DND-41 (cell line): ENCODE data around the gene SLC49A4.

Source experiments
- ATAC-seq: fragments of 200-7000 bp; cut with Tn5 transposase; 3 replicates; pipeline ENCODE4 v1.9.1; 2021; ENCODE audit warnings: low read depth; ENCODE audit not compliant: insufficient read depth
- DNase-seq: peaks from one replicate; pipeline ENCODE4 v3.0.0-alpha.2; 2020
- H2AFZ ChIP-seq: 2 replicates; pipeline ENCODE4 v1.6.0; 2012; ENCODE audit warnings: low read depth, low read length
- H3K27ac ChIP-seq: 2 replicates; pipeline ENCODE4 v1.5.1; 2012; ENCODE audit warnings: low read length, inconsistent platforms
- H3K27me3 ChIP-seq: fragments of 200-600 bp; sonication (generic); 2 replicates; pipeline ENCODE4 v1.6.0; 2012; ENCODE audit warnings: low read length, mild to moderate bottlenecking, inconsistent platforms; ENCODE audit not compliant: insufficient read depth, poor library complexity
- H3K36me3 ChIP-seq: 2 replicates; pipeline ENCODE4 v1.5.1; 2012; ENCODE audit warnings: low read length, inconsistent platforms; ENCODE audit not compliant: insufficient read depth
- H3K4me1 ChIP-seq: 2 replicates; pipeline ENCODE4 v1.5.1; 2012; ENCODE audit warnings: mild to moderate bottlenecking, low read length; ENCODE audit not compliant: insufficient read depth
- H3K4me2 ChIP-seq: 2 replicates; pipeline ENCODE4 v1.6.0; 2012; ENCODE audit warnings: mild to moderate bottlenecking, moderate library complexity, low read length, inconsistent platforms; ENCODE audit not compliant: insufficient read depth
- H3K4me3 ChIP-seq, 2 experiments: fragments of 200-600 bp in 1 of 2; shearing (Covaris generic) in 1 of 2; 2 replicates each; pipeline ENCODE4 v1.5.1; 2012 to 2016; ENCODE audit warnings: inconsistent platforms in 2 of 2, low read length in 2 of 2, mild to moderate bottlenecking in 2 of 2, low read depth in 1 of 2, moderate library complexity in 1 of 2
- H3K79me2 ChIP-seq: 2 replicates; pipeline ENCODE4 v1.6.0; 2012; ENCODE audit warnings: low read length, inconsistent platforms; ENCODE audit not compliant: insufficient read depth
- H3K9ac ChIP-seq: 2 replicates; pipeline ENCODE4 v1.6.0; 2012; ENCODE audit warnings: low read depth, mild to moderate bottlenecking, inconsistent platforms, low read length, moderate library complexity
- H3K9me3 ChIP-seq: 2 replicates; pipeline ENCODE4 v1.5.1; 2012; ENCODE audit warnings: low read length, moderate library complexity, mild to moderate bottlenecking, inconsistent platforms; ENCODE audit not compliant: insufficient read depth, severe bottlenecking
- H4K20me1 ChIP-seq: 2 replicates; pipeline ENCODE4 v1.6.0; 2012; ENCODE audit warnings: low read length; ENCODE audit not compliant: insufficient read depth
- EZH2 ChIP-seq: IDR thresholded peaks from 3 replicates; pipeline ENCODE4 v1.6.1; 2012; ENCODE audit warnings: borderline replicate concordance, low read depth, mild to moderate bottlenecking, moderate library complexity, low read length, inconsistent platforms; ENCODE audit not compliant: severe bottlenecking
- TF ChIP-seq, protein P1 (sequence below): IDR thresholded peaks from 2 replicates; pipeline ENCODE4 v1.5.1; 2012; ENCODE audit warnings: borderline replicate concordance, low read length, moderate library complexity, mild to moderate bottlenecking; ENCODE audit not compliant: poor library complexity, severe bottlenecking; ENCODE audit errors: extremely low read depth

The SLC49A4 gene

DNA sequence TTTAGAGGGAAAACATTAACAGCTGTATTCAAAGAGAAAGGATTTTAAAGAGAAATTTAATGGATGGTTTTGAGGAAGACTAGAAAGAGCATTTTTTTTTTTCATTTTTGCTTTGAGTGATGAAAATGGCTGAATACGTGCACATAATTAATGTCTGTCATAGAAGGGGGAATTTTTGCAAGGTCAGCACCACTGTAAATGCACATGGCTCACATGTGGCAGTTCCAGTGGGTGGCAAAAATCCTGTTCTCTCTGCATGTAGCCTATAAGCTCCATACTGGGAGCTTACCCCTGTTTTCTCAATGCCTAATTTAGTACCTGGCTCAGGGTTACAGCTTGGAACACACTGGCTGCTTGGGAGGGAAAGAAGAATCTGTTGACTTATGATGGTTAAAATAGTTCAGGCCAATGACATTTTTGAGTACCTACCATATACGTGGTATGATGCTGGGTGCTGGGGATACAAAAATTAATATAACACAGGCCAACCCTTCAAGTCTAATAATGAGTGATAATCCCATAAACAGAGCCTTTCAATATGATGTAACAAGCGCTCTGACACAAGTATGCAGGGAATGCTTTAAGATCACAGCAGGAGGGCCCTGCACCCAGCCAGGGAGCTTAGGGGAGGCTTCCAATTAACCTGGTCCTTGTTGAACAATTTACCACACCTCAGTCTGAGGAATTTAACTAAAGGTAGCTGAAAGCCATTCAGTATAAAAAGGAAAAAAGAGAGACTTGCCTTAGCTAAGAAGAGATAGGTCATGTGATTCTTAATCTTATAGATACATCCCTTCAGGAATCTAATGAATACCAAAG is 34.2 kb upstream of the SLC49A4 start:
- TF ChIP-seq, protein P1, sequence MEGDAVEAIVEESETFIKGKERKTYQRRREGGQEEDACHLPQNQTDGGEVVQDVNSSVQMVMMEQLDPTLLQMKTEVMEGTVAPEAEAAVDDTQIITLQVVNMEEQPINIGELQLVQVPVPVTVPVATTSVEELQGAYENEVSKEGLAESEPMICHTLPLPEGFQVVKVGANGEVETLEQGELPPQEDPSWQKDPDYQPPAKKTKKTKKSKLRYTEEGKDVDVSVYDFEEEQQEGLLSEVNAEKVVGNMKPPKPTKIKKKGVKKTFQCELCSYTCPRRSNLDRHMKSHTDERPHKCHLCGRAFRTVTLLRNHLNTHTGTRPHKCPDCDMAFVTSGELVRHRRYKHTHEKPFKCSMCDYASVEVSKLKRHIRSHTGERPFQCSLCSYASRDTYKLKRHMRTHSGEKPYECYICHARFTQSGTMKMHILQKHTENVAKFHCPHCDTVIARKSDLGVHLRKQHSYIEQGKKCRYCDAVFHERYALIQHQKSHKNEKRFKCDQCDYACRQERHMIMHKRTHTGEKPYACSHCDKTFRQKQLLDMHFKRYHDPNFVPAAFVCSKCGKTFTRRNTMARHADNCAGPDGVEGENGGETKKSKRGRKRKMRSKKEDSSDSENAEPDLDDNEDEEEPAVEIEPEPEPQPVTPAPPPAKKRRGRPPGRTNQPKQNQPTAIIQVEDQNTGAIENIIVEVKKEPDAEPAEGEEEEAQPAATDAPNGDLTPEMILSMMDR: no peak
- TF ChIP-seq EZH2: no peak
- H3K4me2 ChIP-seq: no peak overlapping the region
- ATAC-seq (no peak), DNase-seq (no peak)
- no peaks in the 10 kb centered on the region for H3K4me1 ChIP-seq
- no peaks in the 10 kb centered on the region for H3K79me2 ChIP-seq
- H4K20me1 ChIP-seq: no peaks in the 10 kb centered on the region
- peaks cover 10% of the 10 kb centered on the region; the same call in 1 of the 2 replicates for H3K36me3 ChIP-seq
- H3K9ac ChIP-seq: no peak overlapping the region
- H3K27me3 ChIP-seq: no peaks in the 10 kb centered on the region
- no peak overlapping the region for H3K27ac ChIP-seq
- H2AFZ ChIP-seq: no peak overlapping the region
- no peaks in the 10 kb centered on the region for H3K9me3 ChIP-seq
- H3K4me3 ChIP-seq: no peak overlapping the region

DNA sequence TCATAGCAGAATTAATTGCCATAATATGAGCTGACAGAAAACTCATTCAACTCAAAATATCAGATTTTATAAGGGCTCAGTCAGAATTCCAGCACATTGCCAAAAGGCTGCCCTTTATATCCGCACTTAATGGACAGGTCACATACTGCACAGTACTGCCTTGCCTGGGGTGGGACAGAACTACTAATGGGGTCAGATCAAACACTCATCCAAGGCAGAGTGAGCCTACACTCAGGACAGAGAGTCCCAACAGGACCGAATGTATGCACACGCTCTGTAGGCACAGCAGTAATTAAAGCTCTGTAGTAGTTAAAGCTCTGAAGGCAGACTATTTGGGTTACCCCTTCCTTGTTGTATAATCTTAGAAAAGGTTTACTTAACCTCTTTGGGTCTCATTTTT is 28.4 kb upstream of the SLC49A4 start:
- H3K9me3 ChIP-seq: no peaks in the 10 kb centered on the region
- H4K20me1 ChIP-seq: no peaks in the 10 kb centered on the region
- no peak overlapping the region for H2AFZ ChIP-seq
- H3K9ac ChIP-seq: no peak overlapping the region
- no peak overlapping the region for H3K27ac ChIP-seq
- no peak for ATAC-seq
- no peaks in the 10 kb centered on the region for H3K4me1 ChIP-seq
- no peak overlapping the region for H3K4me2 ChIP-seq
- no peak for DNase-seq
- TF ChIP-seq EZH2: no peak
- TF ChIP-seq, protein P1: no peak
- no peaks in the 10 kb centered on the region for H3K79me2 ChIP-seq
- no peaks in the 10 kb centered on the region; the same call in 1 of the 2 replicates for H3K36me3 ChIP-seq
- H3K27me3 ChIP-seq: no peaks in the 10 kb centered on the region
- no peak overlapping the region for H3K4me3 ChIP-seq

DNA sequence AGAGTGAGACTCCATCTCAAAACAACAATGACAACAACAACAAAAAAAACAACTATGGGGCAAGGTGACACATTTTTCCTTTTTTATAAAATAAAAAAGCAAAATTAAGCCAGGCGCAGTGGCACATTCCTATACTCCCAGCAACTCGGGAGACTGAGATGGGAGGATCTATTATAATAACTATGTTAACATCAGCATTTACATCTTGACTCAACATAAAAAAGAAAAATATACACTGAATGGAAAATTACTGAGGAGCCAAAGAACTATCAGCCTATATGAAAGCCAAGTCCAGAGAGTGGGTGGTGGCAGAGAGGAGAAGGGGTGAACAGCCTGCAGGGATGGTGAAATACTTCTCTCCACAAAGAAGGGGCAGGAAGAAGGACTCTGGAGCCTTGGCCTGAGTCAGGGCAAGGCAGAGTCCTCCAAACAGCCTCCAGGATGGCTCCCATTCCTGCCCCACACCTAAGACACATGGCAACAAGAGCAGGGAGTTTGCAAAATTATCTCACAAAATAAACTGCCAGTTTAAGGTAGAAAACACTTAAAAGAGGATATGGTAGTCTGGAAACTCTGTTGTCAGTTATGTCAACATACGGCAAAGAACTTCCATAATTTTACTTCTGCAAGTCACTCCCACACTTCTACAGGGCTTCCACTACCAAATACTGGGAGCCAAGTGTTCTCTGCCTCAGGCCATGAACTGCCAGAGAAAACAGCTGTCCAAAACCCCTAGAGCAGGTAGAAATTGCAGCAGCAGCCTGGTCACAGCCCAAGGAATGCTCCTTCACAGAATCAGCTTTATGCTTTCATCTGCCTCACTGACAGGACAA is 27.1 kb upstream of the SLC49A4 start:
- ATAC-seq (no peak), DNase-seq (no peak)
- H3K9ac ChIP-seq: no peak overlapping the region

More for the DNA sequence above, 27.1 kb upstream of the SLC49A4 start:
- no peak for TF ChIP-seq EZH2
- TF ChIP-seq, protein P1: no peak
- Histone ChIP-seq H2AFZ (no peak overlapping the region), H3K9me3 (no peaks in the 10 kb centered on the region), H3K4me3 (no peak overlapping the region), H3K27me3 (no peaks in the 10 kb centered on the region), H3K79me2 (no peaks in the 10 kb centered on the region), H4K20me1 (no peaks in the 10 kb centered on the region), H3K4me1 (no peaks in the 10 kb centered on the region), H3K36me3 (no peaks in the 10 kb centered on the region; the same call in 1 of the 2 replicates), H3K27ac (no peak overlapping the region), H3K4me2 (no peak overlapping the region)
